A673 (cell line): ENCODE measurements around the gene EPHA10.

Experiments used
- EZH2 ChIP-seq: fragments of 200-600 bp; sonication (generic); IDR thresholded peaks from 2 replicates; pipeline ENCODE4 v1.6.1; 2017; ENCODE audit warnings: borderline replicate concordance, low read depth, mild to moderate bottlenecking, mixed read lengths, antibody characterized with exemption, low read length; ENCODE audit not compliant: poor library complexity, severe bottlenecking
- TF ChIP-seq, protein P1 (sequence below): fragments of 300-800, 200-600 bp; sonication (generic); conservative IDR thresholded peaks from 2 replicates; pipeline ENCODE4 v1.5.1; 2017; ENCODE audit warnings: low read depth, mild to moderate bottlenecking, antibody characterized with exemption, low read length, moderate library complexity, mixed read lengths

DNA sequence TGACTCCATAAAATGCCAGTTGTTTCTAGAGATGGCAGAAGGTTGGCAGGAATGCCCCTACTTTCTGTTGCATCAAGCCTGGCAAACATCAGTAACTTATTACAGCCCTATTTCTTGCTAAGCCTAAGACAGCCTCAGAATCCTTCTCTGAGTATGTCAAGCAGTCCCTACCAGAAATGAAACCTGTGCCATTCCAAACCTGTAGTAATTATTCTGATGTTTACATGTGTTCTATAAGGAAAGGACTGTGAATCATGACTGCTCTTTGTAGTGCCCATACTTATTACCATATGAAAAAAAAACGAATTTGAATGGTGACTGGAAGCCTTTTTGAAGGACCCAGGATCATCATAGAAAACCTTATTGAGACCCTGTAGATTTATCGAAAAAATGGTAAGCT lies 67.2 kb downstream of the EPHA10 start:
- TF ChIP-seq, protein P1, sequence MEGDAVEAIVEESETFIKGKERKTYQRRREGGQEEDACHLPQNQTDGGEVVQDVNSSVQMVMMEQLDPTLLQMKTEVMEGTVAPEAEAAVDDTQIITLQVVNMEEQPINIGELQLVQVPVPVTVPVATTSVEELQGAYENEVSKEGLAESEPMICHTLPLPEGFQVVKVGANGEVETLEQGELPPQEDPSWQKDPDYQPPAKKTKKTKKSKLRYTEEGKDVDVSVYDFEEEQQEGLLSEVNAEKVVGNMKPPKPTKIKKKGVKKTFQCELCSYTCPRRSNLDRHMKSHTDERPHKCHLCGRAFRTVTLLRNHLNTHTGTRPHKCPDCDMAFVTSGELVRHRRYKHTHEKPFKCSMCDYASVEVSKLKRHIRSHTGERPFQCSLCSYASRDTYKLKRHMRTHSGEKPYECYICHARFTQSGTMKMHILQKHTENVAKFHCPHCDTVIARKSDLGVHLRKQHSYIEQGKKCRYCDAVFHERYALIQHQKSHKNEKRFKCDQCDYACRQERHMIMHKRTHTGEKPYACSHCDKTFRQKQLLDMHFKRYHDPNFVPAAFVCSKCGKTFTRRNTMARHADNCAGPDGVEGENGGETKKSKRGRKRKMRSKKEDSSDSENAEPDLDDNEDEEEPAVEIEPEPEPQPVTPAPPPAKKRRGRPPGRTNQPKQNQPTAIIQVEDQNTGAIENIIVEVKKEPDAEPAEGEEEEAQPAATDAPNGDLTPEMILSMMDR, result no peak
- TF ChIP-seq EZH2, result no peak
